Breast epithelium (tissue), 4 donors: ENCODE data around the gene HBQ1. TPM values are rescaled to one million over a fixed set of nuclear protein-coding genes. Genes with fewer than 3 reads are reported as not detected.
"Not testable (repeated sequence)": the region's sequence is repeated elsewhere in the genome, so short reads cannot be mapped to it uniquely, and the experiment has no call there.

Experiments
- DNase-seq, 2 donors: peaks; one replicate each; pipeline ENCODE4 v3.0.0-alpha.2; 2019; ENCODE audit warnings: low spot score in 2 of 2
- H3K27ac ChIP-seq, 2 donors: fragments of 200-600 bp; sonication (generic) in 1 of 2; one replicate each; pipeline ENCODE4 v1.5.1; 2016 to 2019; ENCODE audit warnings: mild to moderate bottlenecking in 1 of 2
- H3K27me3 ChIP-seq, 2 donors: fragments of 200-600 bp; sonication (generic) in 1 of 2; one replicate each; pipeline versions ENCODE4 v1.5.1 to v1.6.0; 2017 to 2019; ENCODE audit warnings: control low read depth in 1 of 2, mild to moderate bottlenecking in 1 of 2
- H3K36me3 ChIP-seq: fragments of 200-600 bp; one replicate; pipeline ENCODE4 v1.5.1; 2019
- H3K4me1 ChIP-seq, 2 donors: fragments of 200-600 bp; sonication (generic); one replicate each; pipeline ENCODE4 v1.5.1; 2016 to 2019; ENCODE audit warnings: control low read depth in 1 of 2
- H3K4me3 ChIP-seq, 3 donors: fragments of 200-600 bp; sonication (generic); 1 replicate in 2 of 3; 2 replicates in 1 of 3; pipeline ENCODE4 v1.5.1; 2016 to 2019; ENCODE audit warnings: mild to moderate bottlenecking in 3 of 3, moderate library complexity in 2 of 3
- H3K9me3 ChIP-seq, 2 donors: fragments of 200-600 bp; sonication (generic) in 1 of 2; one replicate each; pipeline ENCODE4 v1.5.1; 2016 to 2019; ENCODE audit warnings: control low read depth in 1 of 2
- POLR2A ChIP-seq: fragments of 450-650 bp; IDR thresholded peaks from one replicate; pipeline ENCODE4 v1.6.1; 2016; ENCODE audit warnings: antibody characterized with exemption, mild to moderate bottlenecking, moderate library complexity
- POLR2AphosphoS5 ChIP-seq, 3 donors: sonication (generic); formaldehyde crosslinking; IDR thresholded peaks; one replicate each; pipeline ENCODE4 v1.6.1; 2017; ENCODE audit warnings: antibody characterized with exemption in 3 of 3
- intact Hi-C: fragments of 100-400 bp; cut with DNase I; formaldehyde crosslinking; loops from one replicate; pipeline ENCODE4 v1.15.1; 2023; ENCODE audit warnings: low total_unique reads
- total RNA-seq, 3 donors: library from RNA; depleted of rRNA; stranded (reverse); fragments of >200 nt; gene quantifications; one replicate each; pipeline ENCODE4 v1.1.0, GENCODE V29; 2016
- TF ChIP-seq, protein P1 (sequence below), 3 donors: fragments of 450-650 bp; IDR thresholded peaks; one replicate each; pipeline ENCODE4 v1.5.1; 2016 to 2017; ENCODE audit warnings: antibody characterized with exemption in 3 of 3, mild to moderate bottlenecking in 3 of 3, moderate library complexity in 3 of 3

Gene HBQ1
- total RNA-seq, 3 donors from 2014 or later: not detected

DNA sequence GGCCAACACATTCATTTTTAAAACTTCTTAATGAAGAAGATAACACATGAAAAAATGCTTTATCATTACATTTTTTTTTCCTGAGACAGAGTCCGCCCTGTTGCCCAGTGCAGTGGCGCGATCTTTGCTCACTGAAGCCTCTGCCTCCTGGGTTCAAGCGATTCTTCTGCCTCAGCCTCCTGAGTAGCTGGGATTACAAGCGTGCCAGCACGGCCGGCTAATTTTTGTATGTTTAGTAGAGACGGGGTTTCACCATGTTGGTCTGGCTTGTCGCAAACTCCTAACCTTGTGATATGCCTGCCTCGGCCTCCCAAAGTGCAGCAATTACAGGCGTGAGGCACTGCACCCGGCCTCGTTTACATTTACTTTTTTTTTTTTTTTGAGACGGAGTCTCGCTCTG, 13.2 kb downstream of the HBQ1 start:
- TF ChIP-seq POLR2AphosphoS5 (IDR thresholded peaks at IDR 0.05) (no peak), POLR2A (no peak)
- TF ChIP-seq, protein P1, sequence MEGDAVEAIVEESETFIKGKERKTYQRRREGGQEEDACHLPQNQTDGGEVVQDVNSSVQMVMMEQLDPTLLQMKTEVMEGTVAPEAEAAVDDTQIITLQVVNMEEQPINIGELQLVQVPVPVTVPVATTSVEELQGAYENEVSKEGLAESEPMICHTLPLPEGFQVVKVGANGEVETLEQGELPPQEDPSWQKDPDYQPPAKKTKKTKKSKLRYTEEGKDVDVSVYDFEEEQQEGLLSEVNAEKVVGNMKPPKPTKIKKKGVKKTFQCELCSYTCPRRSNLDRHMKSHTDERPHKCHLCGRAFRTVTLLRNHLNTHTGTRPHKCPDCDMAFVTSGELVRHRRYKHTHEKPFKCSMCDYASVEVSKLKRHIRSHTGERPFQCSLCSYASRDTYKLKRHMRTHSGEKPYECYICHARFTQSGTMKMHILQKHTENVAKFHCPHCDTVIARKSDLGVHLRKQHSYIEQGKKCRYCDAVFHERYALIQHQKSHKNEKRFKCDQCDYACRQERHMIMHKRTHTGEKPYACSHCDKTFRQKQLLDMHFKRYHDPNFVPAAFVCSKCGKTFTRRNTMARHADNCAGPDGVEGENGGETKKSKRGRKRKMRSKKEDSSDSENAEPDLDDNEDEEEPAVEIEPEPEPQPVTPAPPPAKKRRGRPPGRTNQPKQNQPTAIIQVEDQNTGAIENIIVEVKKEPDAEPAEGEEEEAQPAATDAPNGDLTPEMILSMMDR (IDR thresholded peaks at IDR 0.05): no peak
- intact Hi-C loops: no loop called here
- peaks cover 21% of the 10 kb centered on the region for H3K36me3 ChIP-seq

DNA sequence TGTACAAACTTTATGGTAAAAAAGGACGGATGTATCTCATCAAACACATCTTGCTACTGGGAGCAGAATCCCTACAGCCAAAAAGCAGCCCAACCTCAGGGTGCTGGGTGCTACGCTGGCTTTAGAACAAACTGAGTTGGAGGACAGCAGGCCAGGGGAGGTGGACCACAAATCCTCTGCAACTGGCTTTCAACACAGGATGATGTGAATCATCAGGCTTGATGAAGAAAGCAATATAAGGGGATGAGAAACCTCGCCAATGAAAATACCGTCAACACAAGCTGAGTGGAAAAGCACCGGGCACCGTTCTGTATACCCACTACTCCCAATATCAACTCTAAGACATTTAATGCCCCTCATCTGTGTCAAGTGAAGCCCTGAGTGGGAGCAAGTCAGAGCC, 14.3 kb downstream of the HBQ1 start:
- H3K27ac ChIP-seq: no peak overlapping the region
- H3K9me3 ChIP-seq: no peaks in the 10 kb centered on the region
- H3K4me3 ChIP-seq: no peak overlapping the region
- no peaks in the 10 kb centered on the region for H3K4me1 ChIP-seq
- no peak for DNase-seq
- no peaks in the 10 kb centered on the region for H3K27me3 ChIP-seq
- intact Hi-C loops: no loop called here
- peaks cover 21% of the 10 kb centered on the region for H3K36me3 ChIP-seq
- TF ChIP-seq POLR2AphosphoS5 (IDR thresholded peaks at IDR 0.05): no peak
- TF ChIP-seq POLR2A: no peak
- TF ChIP-seq, protein P1 (IDR thresholded peaks at IDR 0.05): no peak

More for the DNA sequence above, 13.2 kb downstream of the HBQ1 start:
- H3K27me3 ChIP-seq: no peaks in the 10 kb centered on the region
- no peaks in the 10 kb centered on the region for H3K9me3 ChIP-seq
- no peaks in the 10 kb centered on the region for H3K4me1 ChIP-seq
- no peak overlapping the region for H3K27ac ChIP-seq
- DNase-seq: no peak
- no peak overlapping the region for H3K4me3 ChIP-seq

DNA sequence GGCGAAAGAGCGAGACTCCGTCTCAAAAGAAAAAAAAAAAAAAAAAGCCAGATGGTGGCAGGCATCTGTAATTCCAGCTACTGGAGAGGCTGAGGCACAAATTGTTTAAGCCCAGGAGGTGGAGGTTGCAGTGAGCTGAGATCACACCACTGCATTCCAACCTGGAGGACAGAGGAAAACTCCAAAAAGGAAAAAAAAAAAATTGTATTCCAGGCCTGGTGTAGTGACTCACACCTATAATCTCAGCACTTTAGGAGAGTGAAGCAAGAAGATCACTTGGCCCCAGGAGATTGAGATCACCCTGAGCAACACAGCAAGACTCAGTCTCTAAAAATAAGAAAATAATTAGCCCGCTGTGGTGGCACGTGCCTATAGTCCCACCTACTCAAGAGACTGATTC, 20.1 kb downstream of the HBQ1 start:
- Histone ChIP-seq H3K4me3 (no peak overlapping the region), H3K4me1 (no peaks in the 10 kb centered on the region), H3K27ac (no peak overlapping the region), H3K27me3 (no peaks in the 10 kb centered on the region), H3K36me3 (peaks cover 9% of the 10 kb centered on the region), H3K9me3 (no peaks in the 10 kb centered on the region)
- TF ChIP-seq POLR2AphosphoS5 (IDR thresholded peaks at IDR 0.05): no peak
- TF ChIP-seq POLR2A: no peak
- TF ChIP-seq, protein P1 (IDR thresholded peaks at IDR 0.05): no peak
- intact Hi-C loops: no loop called here
- no peak for DNase-seq

DNA sequence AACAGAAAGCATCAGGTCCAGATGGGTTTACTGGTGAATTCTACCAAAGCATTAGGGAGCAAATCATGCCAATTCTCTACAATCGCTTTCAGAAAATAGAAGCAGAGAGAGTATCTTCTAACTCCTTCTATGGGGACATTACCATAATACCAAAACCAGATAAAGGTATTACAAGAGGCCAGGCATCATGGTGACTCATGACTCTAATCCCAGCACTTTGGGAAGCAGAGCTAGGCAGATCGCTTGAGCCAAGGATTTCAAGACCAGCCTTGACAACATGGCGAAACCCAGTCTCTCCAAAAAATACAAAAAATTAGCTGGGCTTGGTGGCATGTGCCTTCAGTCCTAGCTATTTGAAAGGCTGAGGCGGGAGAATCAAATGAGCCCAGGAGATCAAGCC, 23.0 kb downstream of the HBQ1 start:
- H3K36me3 ChIP-seq: peaks cover 11% of the 10 kb centered on the region
- H3K4me1 ChIP-seq: no peaks in the 10 kb centered on the region
- intact Hi-C loops: no loop called here
- no peak for DNase-seq
- no peaks in the 10 kb centered on the region for H3K9me3 ChIP-seq
- no peak overlapping the region for H3K27ac ChIP-seq
- H3K27me3 ChIP-seq: no peaks in the 10 kb centered on the region
- H3K4me3 ChIP-seq: no peak overlapping the region
- TF ChIP-seq POLR2AphosphoS5 (IDR thresholded peaks at IDR 0.05) (no peak), POLR2A (no peak)
- TF ChIP-seq, protein P1 (IDR thresholded peaks at IDR 0.05): no peak

DNA sequence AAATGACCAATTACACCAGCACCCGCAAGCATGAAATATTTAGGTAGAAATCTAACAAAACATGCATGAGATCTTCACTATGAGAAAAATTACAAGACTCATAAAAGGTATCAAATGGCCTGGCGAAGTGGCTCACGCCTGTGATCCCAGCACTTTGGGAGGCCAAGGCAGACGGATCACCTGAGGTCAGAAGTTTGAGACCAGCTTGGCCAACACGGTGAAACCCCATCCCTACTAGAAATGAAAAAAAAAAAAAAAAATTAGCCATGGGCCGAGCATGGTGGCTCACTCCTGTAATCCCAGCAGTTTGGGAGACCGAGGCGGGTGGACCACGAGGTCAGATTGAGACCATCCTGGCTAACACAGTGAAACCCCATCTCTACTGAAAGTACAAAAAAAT, 23.8 kb downstream of the HBQ1 start:
- H3K9me3 ChIP-seq, H3K4me3 ChIP-seq, H3K27me3 ChIP-seq, H3K4me1 ChIP-seq, H3K27ac ChIP-seq, DNase-seq, intact Hi-C loops: not testable (repeated sequence)
- H3K36me3 ChIP-seq: peaks cover 15% of the 10 kb centered on the region

DNA sequence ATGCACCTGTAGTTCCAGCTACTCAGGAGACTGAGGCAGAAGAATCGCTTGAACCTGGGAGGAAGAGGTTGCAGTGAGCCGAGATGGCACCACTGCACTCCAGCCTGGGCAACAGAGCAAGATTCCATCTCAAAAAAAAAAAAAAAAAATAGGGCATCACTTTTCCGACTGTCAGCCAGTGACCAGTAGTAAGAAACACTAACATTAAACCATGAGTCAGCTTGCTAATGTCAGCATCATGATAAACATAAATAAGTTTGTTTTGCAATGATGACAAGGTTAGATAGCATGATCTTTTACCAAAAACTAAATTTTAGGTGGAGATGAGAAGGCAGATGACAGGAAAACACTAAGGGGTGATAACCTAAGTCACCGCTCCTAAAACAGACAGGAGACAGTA, 29.1 kb downstream of the HBQ1 start:
- intact Hi-C loops: loop anchor here (5.0 kb wide), 1 partner anchor 1798 kb away; the partner anchor contains the start of gene ZNF598

DNA sequence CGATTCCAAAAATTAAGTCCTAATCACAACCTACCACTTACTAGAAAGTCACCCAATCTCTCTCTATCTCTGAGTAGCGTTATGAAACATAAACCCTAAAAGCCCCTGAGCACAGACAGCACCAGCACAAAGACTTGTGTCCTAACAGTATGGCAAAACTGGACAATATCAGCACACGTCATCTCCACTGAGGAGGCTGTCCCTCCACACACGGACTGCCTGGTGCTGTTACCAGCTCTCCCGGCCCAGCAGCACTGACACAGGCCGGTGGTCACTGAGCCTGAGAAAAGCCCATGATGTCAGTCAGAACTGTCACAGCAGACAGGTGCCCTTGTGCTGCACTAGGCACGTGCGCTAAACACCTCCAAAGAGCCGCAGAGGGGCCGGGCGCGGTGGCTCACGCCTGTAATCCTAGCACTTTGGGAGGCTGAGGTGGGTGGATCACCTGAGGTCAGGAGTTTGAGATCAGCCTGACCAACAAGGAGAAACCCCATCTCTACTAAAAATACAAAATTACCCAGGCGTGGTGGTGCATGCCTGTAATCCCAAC, 31.4 kb downstream of the HBQ1 start:
- intact Hi-C loops, H3K9me3 ChIP-seq, H3K36me3 ChIP-seq, H3K27ac ChIP-seq, H3K4me3 ChIP-seq, H3K27me3 ChIP-seq, H3K4me1 ChIP-seq, DNase-seq: not testable (repeated sequence)

More for the DNA sequence above, 29.1 kb downstream of the HBQ1 start:
- peaks cover 15% of the 10 kb centered on the region for H3K36me3 ChIP-seq
- H3K4me1 ChIP-seq, H3K27ac ChIP-seq, H3K4me3 ChIP-seq, H3K9me3 ChIP-seq, DNase-seq, H3K27me3 ChIP-seq: not testable (repeated sequence)
